IMR-90 (cell line): ENCODE data around the gene TNFSF9. TPM values are rescaled to one million over a fixed set of nuclear protein-coding genes. Genes with fewer than 3 reads are reported as not detected.

Experiments
- ATAC-seq: fragments of 200-7000 bp; cut with Tn5 transposase; 2 replicates; pipeline ENCODE4 v1.9.1; 2020; ENCODE audit warnings: low read depth, mild to moderate bottlenecking, moderate library complexity
- BruUV-seq: library from RNA; stranded (reverse); fragments of 400-500 nt; replicated peaks from 2 replicates; lab custom pipeline; 2021; lab: Mats Ljungman, UMichigan
- CTCF ChIA-PET: fragments of 300-600 bp; formaldehyde crosslinking; extraction: SDS; loops from one replicate; lab custom pipeline; 2021; ENCODE audit warnings: antibody characterized with exemption; lab: Yijun Ruan, JAX
- POLR2A ChIA-PET: fragments of 300-600 bp; sonication (Branson Sonifier 250); formaldehyde crosslinking; loops from one replicate; lab custom pipeline; 2022; ENCODE audit warnings: antibody characterized with exemption; ENCODE audit not compliant: unreplicated experiment; lab: Charles Lee
- DNase-seq: peaks from one replicate; pipeline ENCODE4 v3.0.0; 2013
- H2AFZ ChIP-seq: replicated peaks from 2 replicates; pipeline ENCODE3; 2013; ENCODE audit warnings: low read length, mild to moderate bottlenecking; ENCODE audit not compliant: poor library complexity
- H2AK5ac ChIP-seq: 2 replicates; pipeline ENCODE4 v1.6.1; 2013; ENCODE audit warnings: low read depth, low read length, inconsistent platforms
- H2AK9ac ChIP-seq: replicated peaks from 2 replicates; pipeline ENCODE3; 2013; ENCODE audit warnings: mild to moderate bottlenecking, low read depth, low read length, moderate library complexity; ENCODE audit not compliant: poor library complexity
- H2BK120ac ChIP-seq: 2 replicates; pipeline ENCODE4 v1.6.1; 2013; ENCODE audit warnings: low read depth, low read length, inconsistent platforms
- H2BK15ac ChIP-seq: 3 replicates; pipeline ENCODE4 v1.6.1; 2013; ENCODE audit warnings: low read depth, low read length, inconsistent platforms
- H2BK20ac ChIP-seq: 2 replicates; pipeline ENCODE4 v1.6.1; 2013; ENCODE audit warnings: low read depth, mild to moderate bottlenecking, inconsistent platforms, low read length, moderate library complexity
- H2BK5ac ChIP-seq: 2 replicates; pipeline ENCODE4 v1.6.1; 2013; ENCODE audit warnings: mild to moderate bottlenecking, low read depth, low read length, inconsistent platforms; ENCODE audit not compliant: poor library complexity, severe bottlenecking
- H3K14ac ChIP-seq: replicated peaks from 2 replicates; pipeline ENCODE4 v1.6.1; 2013; ENCODE audit warnings: low read depth, low read length, inconsistent platforms
- H3K18ac ChIP-seq: 2 replicates; pipeline ENCODE4 v1.6.1; 2013; ENCODE audit warnings: low read depth, low read length, control low read depth
- H3K23ac ChIP-seq: 2 replicates; pipeline ENCODE4 v1.6.1; 2013; ENCODE audit warnings: low read depth, low read length, inconsistent platforms
- H3K27ac ChIP-seq: 2 replicates; pipeline ENCODE4 v1.5.1; 2013; ENCODE audit warnings: mild to moderate bottlenecking, control low read depth, low read length; ENCODE audit not compliant: insufficient read depth
- H3K27me3 ChIP-seq: 2 replicates; pipeline ENCODE4 v1.6.1; 2013; ENCODE audit warnings: low read length; ENCODE audit not compliant: control insufficient read depth, insufficient read depth
- H3K36me3 ChIP-seq: 2 replicates; pipeline ENCODE4 v1.6.1; 2013; ENCODE audit warnings: low read length, mixed read lengths; ENCODE audit not compliant: control insufficient read depth, insufficient read depth
- H3K4ac ChIP-seq: 2 replicates; pipeline ENCODE4 v1.6.1; 2013; ENCODE audit warnings: low read depth, low read length, inconsistent platforms
- H3K4me1 ChIP-seq: 2 replicates; pipeline ENCODE4 v1.6.1; 2013; ENCODE audit warnings: low read length, mixed read lengths; ENCODE audit not compliant: control insufficient read depth, insufficient read depth
- H3K4me2 ChIP-seq: 2 replicates; pipeline ENCODE4 v1.6.1; 2013; ENCODE audit warnings: low read depth, mild to moderate bottlenecking, control low read depth, low read length, moderate library complexity
- H3K4me3 ChIP-seq: 2 replicates; pipeline ENCODE4 v1.5.1; 2013; ENCODE audit warnings: low read depth, mild to moderate bottlenecking, control low read depth, low read length, moderate library complexity; ENCODE audit not compliant: insufficient read depth
- H3K56ac ChIP-seq: 2 replicates; pipeline ENCODE4 v1.6.1; 2013; ENCODE audit warnings: low read length, inconsistent platforms; ENCODE audit not compliant: insufficient read depth; ENCODE audit errors: extremely low read depth
- H3K79me1 ChIP-seq, 2 experiments: 2 replicates each; pipeline ENCODE4 v1.6.1; 2013; ENCODE audit warnings: low read length in 2 of 2, inconsistent platforms in 1 of 2, low read depth in 1 of 2
- H3K9ac ChIP-seq: 2 replicates; pipeline ENCODE4 v1.6.1; 2013; ENCODE audit warnings: low read depth, low read length, control low read depth
- H3K9me1 ChIP-seq: 2 replicates; pipeline ENCODE4 v1.6.1; 2013; ENCODE audit warnings: low read length, inconsistent platforms; ENCODE audit not compliant: insufficient read depth
- H3K9me3 ChIP-seq: 2 replicates; pipeline ENCODE4 v1.6.1; 2013; ENCODE audit warnings: low read length; ENCODE audit not compliant: control insufficient read depth, insufficient read depth
- H4K20me1 ChIP-seq: 2 replicates; pipeline ENCODE4 v1.6.1; 2013; ENCODE audit warnings: low read length, inconsistent platforms; ENCODE audit not compliant: insufficient read depth
- H4K5ac ChIP-seq: 2 replicates; pipeline ENCODE4 v1.6.1; 2013; ENCODE audit warnings: mild to moderate bottlenecking, low read depth, low read length, control low read depth
- H4K8ac ChIP-seq, 2 experiments: 2 replicates each; pipeline ENCODE4 v1.6.1; 2013; ENCODE audit warnings: low read depth in 2 of 2, low read length in 2 of 2, control low read depth in 1 of 2, inconsistent platforms in 1 of 2
- H4K91ac ChIP-seq: 2 replicates; pipeline ENCODE4 v1.6.1; 2013; ENCODE audit warnings: low read depth, low read length, inconsistent platforms; ENCODE audit not compliant: insufficient read depth
- BHLHE40 ChIP-seq: fragments of 150-350 bp; IDR thresholded peaks from 2 replicates; pipeline ENCODE4 v1.6.1; 2016; ENCODE audit warnings: mild to moderate bottlenecking, low read depth, low read length
- CEBPB ChIP-seq: IDR thresholded peaks from 2 replicates; pipeline ENCODE4 v1.6.1; 2012; ENCODE audit warnings: low read depth, low read length, improper control_type of control experiment
- CHD1 ChIP-seq: IDR thresholded peaks from 2 replicates; pipeline ENCODE4 v1.6.1; 2012; ENCODE audit warnings: low read depth, low read length, improper control_type of control experiment
- CTCF ChIP-seq: conservative IDR thresholded peaks from 2 replicates; pipeline ENCODE4 v1.5.1; 2012; ENCODE audit warnings: mild to moderate bottlenecking, low read depth, low read length, improper control_type of control experiment
- FOS ChIP-seq: fragments of 150-350 bp; IDR thresholded peaks from 2 replicates; pipeline ENCODE4 v1.6.1; 2016; ENCODE audit warnings: low read depth, low read length
- MAFK ChIP-seq: IDR thresholded peaks from 2 replicates; pipeline ENCODE4 v1.6.1; 2012; ENCODE audit warnings: low read depth, low read length, improper control_type of control experiment
- MAZ ChIP-seq: IDR thresholded peaks from 2 replicates; pipeline ENCODE4 v1.6.1; 2012; ENCODE audit warnings: low read depth, mild to moderate bottlenecking, low read length, improper control_type of control experiment, moderate library complexity, borderline replicate concordance
- MXI1 ChIP-seq: IDR thresholded peaks from 2 replicates; pipeline ENCODE4 v1.6.1; 2012; ENCODE audit warnings: low read depth, mild to moderate bottlenecking, low read length, moderate library complexity, borderline replicate concordance
- NFE2L2 ChIP-seq: fragments of 150-350 bp; IDR thresholded peaks from 2 replicates; pipeline ENCODE4 v1.6.1; 2016; ENCODE audit warnings: low read depth, mild to moderate bottlenecking, low read length
- POLR2A ChIP-seq: IDR thresholded peaks from 2 replicates; pipeline ENCODE4 v1.6.1; 2012; ENCODE audit warnings: mild to moderate bottlenecking, low read depth, low read length
- RAD21 ChIP-seq: IDR thresholded peaks from 2 replicates; pipeline ENCODE4 v1.6.1; 2012; ENCODE audit warnings: low read length, improper control_type of control experiment
- RCOR1 ChIP-seq: IDR thresholded peaks from 2 replicates; pipeline ENCODE4 v1.6.1; 2012; ENCODE audit warnings: mild to moderate bottlenecking, low read length, improper control_type of control experiment; ENCODE audit not compliant: insufficient replicate concordance
- RFX5 ChIP-seq: IDR thresholded peaks from 2 replicates; pipeline ENCODE4 v1.8.0; 2012; ENCODE audit warnings: low read depth, mild to moderate bottlenecking, low read length, moderate library complexity
- SMC3 ChIP-seq: fragments of 150-350 bp; IDR thresholded peaks from 2 replicates; pipeline ENCODE4 v1.6.1; 2016; ENCODE audit warnings: low read depth, mild to moderate bottlenecking, antibody characterized with exemption, low read length, moderate library complexity
- USF2 ChIP-seq: fragments of 150-350 bp; IDR thresholded peaks from 2 replicates; pipeline ENCODE4 v1.6.1; 2017; ENCODE audit warnings: mild to moderate bottlenecking, antibody characterized with exemption, low read length, low read depth
- WGBS, 2 experiments: methylation state at CpG; one replicate each; pipeline versions ENCODE4 v1.1.5 to v1.1.7; 2013; ENCODE audit warnings: missing lambda C conversion rate in 2 of 2; ENCODE audit not compliant: insufficient read length in 1 of 2; ENCODE audit errors: extremely low coverage in 2 of 2; 5-methylcytosine and 5-hydroxymethylcytosine counted together
- dilution Hi-C: fragments of 300-500 bp; cut with HindIII; formaldehyde crosslinking; loops from one replicate; pipeline ENCODE4 v1.14.3; 2018; ENCODE audit warnings: low sequenced_read_pairs; ENCODE audit not compliant: unreplicated experiment
- in situ Hi-C: fragments of 300-500 bp; cut with MboI; formaldehyde crosslinking; loops from 3 replicates; pipeline ENCODE4 v1.14.3; 2019; ENCODE audit warnings: low sequenced_read_pairs, inconsistent platforms, mixed read lengths
- intact Hi-C: fragments of 100-400 bp; cut with micrococcal nuclease; formaldehyde crosslinking; loops from 2 replicates; pipeline ENCODE4 v1.10.0; 2022
- polyA plus RNA-seq, 3 experiments: library from polyadenylated mRNA; depleted of rRNA; stranded (reverse); fragments of >200 nt; gene quantifications; 2 replicates each; pipeline ENCODE4 v1.2.3, GENCODE V29; 2012; ENCODE audit warnings: low replicate concordance in 1 of 3
- total RNA-seq: library from RNA; depleted of rRNA; stranded (reverse); fragments of >200 nt; gene quantifications from 2 replicates; pipeline ENCODE4 v1.2.3, GENCODE V29; 2012
- TF ChIP-seq, protein P1 (sequence below): fragments of 150-350 bp; IDR thresholded peaks from 2 replicates; pipeline ENCODE4 v1.6.1; 2016; ENCODE audit warnings: low read depth, mild to moderate bottlenecking, low read length, moderate library complexity, borderline replicate concordance

The TNFSF9 gene
- total and polyA plus RNA-seq, 2 of the 4 experiments (the other 2 are of a cell fraction) = 0.10 TPM; not detected in 1

GRCh38 chr19:6490134-6490533 lies 40.7 kb upstream of the TNFSF9 start:
- in situ Hi-C loops = no loop called here
- POLR2A ChIA-PET = no interaction called here

More at GRCh38 chr19:6490134-6490533, 40.7 kb upstream of the TNFSF9 start:
- no peak overlapping the region for H3K4me3 ChIP-seq
- CTCF ChIA-PET = no interaction called here
- H4K91ac ChIP-seq = no peak overlapping the region
- H3K4me1 ChIP-seq = no peaks in the 10 kb centered on the region
- intact Hi-C loops (no loop called here), dilution Hi-C loops (no loop called here)
- no peak overlapping the region for H3K56ac ChIP-seq
- no peaks in the 10 kb centered on the region for H4K20me1 ChIP-seq
- TF ChIP-seq USF2 (no peak), MXI1 (no peak), SMC3 (no peak), RAD21 (no peak), BHLHE40 (no peak), RFX5 (no peak), POLR2A (no peak), NFE2L2 (no peak), MAFK (no peak), MAZ (no peak), CHD1 (no peak), FOS (no peak), CTCF (no peak), CEBPB (no peak), RCOR1 (no peak)
- TF ChIP-seq, protein P1, sequence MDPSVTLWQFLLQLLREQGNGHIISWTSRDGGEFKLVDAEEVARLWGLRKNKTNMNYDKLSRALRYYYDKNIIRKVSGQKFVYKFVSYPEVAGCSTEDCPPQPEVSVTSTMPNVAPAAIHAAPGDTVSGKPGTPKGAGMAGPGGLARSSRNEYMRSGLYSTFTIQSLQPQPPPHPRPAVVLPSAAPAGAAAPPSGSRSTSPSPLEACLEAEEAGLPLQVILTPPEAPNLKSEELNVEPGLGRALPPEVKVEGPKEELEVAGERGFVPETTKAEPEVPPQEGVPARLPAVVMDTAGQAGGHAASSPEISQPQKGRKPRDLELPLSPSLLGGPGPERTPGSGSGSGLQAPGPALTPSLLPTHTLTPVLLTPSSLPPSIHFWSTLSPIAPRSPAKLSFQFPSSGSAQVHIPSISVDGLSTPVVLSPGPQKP = no peak
- no peak for ATAC-seq
- no peak overlapping the region for H3K14ac ChIP-seq
- H3K9me1 ChIP-seq = no peaks in the 10 kb centered on the region
- no peak overlapping the region for H2AFZ ChIP-seq
- H3K36me3 ChIP-seq = no peaks in the 10 kb centered on the region
- H3K18ac ChIP-seq = no peak overlapping the region
- H3K4me2 ChIP-seq = no peak overlapping the region
- H3K27ac ChIP-seq = no peak overlapping the region
- no peak overlapping the region for H4K8ac ChIP-seq
- no peak overlapping the region for H2BK120ac ChIP-seq
- no CpG with 5 or more reads among the region's 2 CpGs for WGBS, 2 experiments
- H3K27me3 ChIP-seq = no peaks in the 10 kb centered on the region
- no peak overlapping the region for H3K23ac ChIP-seq
- H3K4ac ChIP-seq = no peak overlapping the region
- H2AK9ac ChIP-seq = no peak overlapping the region
- no TSS peak for BruUV-seq
- peaks cover 12% of the 10 kb centered on the region for H3K9me3 ChIP-seq
- H3K9ac ChIP-seq = no peak overlapping the region
- H3K79me1 ChIP-seq = no peaks in the 10 kb centered on the region
- no peak overlapping the region for H2BK15ac ChIP-seq
- H2BK5ac ChIP-seq = no peak overlapping the region
- no peak overlapping the region for H2AK5ac ChIP-seq
- DNase-seq = no peak
- H4K5ac ChIP-seq = no peak overlapping the region
- H2BK20ac ChIP-seq = no peak overlapping the region
